Epithelial cell of proximal tubule (primary cell): ENCODE measurements around the gene PIGBOS1. TPM values are rescaled to one million over a fixed set of nuclear protein-coding genes. Genes with fewer than 3 reads are reported as not detected.
A peak's percentile ranks its signal among the peaks of the same experiment; 100 is the strongest.

Experiments used
- DNase-seq: peaks from one replicate; pipeline ENCODE4 v3.0.0-alpha.2; 2011; ENCODE audit warnings: low read depth
- H3K4me3 ChIP-seq: 2 replicates; pipeline ENCODE4 v1.5.1; 2011; ENCODE audit warnings: low read depth, mild to moderate bottlenecking, low read length
- total RNA-seq: library from RNA; depleted of rRNA; stranded (reverse); fragments of >200 nt; gene quantifications from 2 replicates; pipeline ENCODE4 v1.2.3, GENCODE V29; 2015
- TF ChIP-seq, protein P1 (sequence below): conservative IDR thresholded peaks from 2 replicates; pipeline ENCODE4 v1.5.1; 2012; ENCODE audit warnings: low read depth, mild to moderate bottlenecking, low read length

Gene PIGBOS1
- 7.4 and 13.3 TPM in 2 replicates for total RNA-seq

GRCh38 chr15:55318588-55319494 lies at the start of gene PIGBOS1, which contains the start of gene PIGB:
Gene PIGBOS1 (minus strand): TSS chr15:55319123. CDS start chr15:55317792, 1,331 bp downstream.
Gene PIGB (plus strand): TSS chr15:55319222. CDS start chr15:55319251, 29 bp downstream.
- TF ChIP-seq, protein P1, sequence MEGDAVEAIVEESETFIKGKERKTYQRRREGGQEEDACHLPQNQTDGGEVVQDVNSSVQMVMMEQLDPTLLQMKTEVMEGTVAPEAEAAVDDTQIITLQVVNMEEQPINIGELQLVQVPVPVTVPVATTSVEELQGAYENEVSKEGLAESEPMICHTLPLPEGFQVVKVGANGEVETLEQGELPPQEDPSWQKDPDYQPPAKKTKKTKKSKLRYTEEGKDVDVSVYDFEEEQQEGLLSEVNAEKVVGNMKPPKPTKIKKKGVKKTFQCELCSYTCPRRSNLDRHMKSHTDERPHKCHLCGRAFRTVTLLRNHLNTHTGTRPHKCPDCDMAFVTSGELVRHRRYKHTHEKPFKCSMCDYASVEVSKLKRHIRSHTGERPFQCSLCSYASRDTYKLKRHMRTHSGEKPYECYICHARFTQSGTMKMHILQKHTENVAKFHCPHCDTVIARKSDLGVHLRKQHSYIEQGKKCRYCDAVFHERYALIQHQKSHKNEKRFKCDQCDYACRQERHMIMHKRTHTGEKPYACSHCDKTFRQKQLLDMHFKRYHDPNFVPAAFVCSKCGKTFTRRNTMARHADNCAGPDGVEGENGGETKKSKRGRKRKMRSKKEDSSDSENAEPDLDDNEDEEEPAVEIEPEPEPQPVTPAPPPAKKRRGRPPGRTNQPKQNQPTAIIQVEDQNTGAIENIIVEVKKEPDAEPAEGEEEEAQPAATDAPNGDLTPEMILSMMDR = no peak
- H3K4me3 ChIP-seq = peak within 1 kb of the TSS; percentile 90
- DNase-seq = peak; percentile 64

DNA sequence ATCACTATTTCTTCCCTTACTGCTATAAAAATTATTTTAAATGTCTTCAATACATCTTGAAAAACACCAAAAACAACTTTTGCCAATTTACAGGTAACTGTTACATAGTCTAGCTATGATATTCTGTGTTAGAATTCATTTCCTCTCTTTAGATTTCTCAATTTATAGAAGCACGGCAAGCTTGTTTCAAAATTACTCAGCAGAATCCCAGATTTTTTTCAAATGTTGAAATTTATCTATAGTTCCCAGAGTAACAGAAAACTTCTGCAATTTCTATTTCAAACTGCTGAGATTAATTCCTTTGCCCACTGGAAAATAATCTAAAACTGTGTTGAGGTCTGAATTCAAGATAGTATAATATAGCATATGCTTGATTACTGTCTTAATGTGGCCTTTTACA lies 48.1 kb upstream of the PIGBOS1 start:
- DNase-seq = no peak
- H3K4me3 ChIP-seq = no peak overlapping the region
- TF ChIP-seq, protein P1 = no peak

DNA sequence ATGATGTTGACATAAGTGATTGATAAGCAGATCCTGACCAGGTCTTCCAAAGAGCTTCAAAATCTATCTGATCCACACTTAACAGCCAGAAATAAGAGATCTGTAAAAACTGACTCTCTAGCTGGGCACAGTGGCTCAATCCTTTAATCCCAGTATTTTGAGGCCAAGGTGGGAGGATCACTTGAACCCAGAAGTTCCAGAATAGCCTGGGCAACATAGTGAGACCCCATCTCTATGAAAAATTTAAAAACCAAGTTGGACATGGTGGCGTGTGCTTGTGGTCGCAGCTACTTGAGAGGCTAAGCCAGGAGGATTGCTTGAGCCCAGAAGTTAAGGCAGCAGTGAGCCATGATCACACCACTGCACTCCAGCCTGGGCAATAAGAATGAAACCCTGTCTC lies 43.7 kb upstream of the PIGBOS1 start:
- TF ChIP-seq, protein P1 = no peak
- DNase-seq = no peak
- no peak overlapping the region for H3K4me3 ChIP-seq

DNA sequence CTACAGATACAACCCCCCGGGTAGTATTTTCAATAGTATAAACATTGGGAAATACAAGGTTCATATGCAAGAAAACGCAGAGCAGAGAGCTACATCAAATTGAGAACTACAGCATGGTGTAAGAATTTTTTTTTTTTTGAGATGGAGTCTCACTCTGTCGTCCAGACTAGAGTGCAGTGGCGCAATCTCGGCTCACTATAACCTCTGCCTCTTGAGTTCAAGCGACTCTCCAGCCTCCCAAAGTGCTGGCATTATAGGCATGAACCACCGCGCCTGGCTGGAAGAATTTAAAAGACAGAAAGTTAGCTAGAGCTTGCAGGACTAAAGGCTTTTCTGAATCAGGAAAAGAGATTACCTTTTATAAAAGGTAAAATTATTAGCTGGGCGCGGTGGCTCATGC lies 42.1 kb upstream of the PIGBOS1 start:
- no peak overlapping the region for H3K4me3 ChIP-seq

GRCh38 chr15:55360256-55360655 lies 41.3 kb upstream of the PIGBOS1 start:
- no peak for DNase-seq
- TF ChIP-seq, protein P1 = no peak
- no peak overlapping the region for H3K4me3 ChIP-seq

More for the DNA sequence above, 42.1 kb upstream of the PIGBOS1 start:
- TF ChIP-seq, protein P1 = no peak
- no peak for DNase-seq

DNA sequence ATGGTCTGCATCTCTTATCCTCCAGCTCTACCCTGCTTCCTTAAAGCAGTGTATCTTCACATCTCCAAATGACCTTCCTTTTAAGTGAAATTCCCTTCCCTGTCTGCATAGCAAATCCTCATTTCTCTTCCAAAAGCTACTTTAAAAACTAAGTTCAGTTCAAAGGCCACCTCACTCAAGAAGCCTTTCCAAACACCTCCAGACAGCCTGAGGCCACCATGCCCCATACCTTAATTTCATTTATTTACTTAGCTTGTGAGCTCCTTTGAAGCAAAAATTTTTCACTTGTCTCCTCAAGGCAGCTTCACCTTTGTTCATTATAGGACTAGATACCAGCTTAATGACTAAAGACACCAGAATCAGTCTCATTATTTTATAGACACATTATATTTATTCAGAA lies 39.5 kb upstream of the PIGBOS1 start:
- H3K4me3 ChIP-seq = no peak overlapping the region
- DNase-seq = no peak
- TF ChIP-seq, protein P1 = no peak

GRCh38 chr15:55357774-55358173 lies 38.9 kb upstream of the PIGBOS1 start:
- TF ChIP-seq, protein P1 = no peak
- no peak for DNase-seq
- no peak overlapping the region for H3K4me3 ChIP-seq
